Measurements from ENCODE around the gene FZD8.

FZD8 gene

DNA sequence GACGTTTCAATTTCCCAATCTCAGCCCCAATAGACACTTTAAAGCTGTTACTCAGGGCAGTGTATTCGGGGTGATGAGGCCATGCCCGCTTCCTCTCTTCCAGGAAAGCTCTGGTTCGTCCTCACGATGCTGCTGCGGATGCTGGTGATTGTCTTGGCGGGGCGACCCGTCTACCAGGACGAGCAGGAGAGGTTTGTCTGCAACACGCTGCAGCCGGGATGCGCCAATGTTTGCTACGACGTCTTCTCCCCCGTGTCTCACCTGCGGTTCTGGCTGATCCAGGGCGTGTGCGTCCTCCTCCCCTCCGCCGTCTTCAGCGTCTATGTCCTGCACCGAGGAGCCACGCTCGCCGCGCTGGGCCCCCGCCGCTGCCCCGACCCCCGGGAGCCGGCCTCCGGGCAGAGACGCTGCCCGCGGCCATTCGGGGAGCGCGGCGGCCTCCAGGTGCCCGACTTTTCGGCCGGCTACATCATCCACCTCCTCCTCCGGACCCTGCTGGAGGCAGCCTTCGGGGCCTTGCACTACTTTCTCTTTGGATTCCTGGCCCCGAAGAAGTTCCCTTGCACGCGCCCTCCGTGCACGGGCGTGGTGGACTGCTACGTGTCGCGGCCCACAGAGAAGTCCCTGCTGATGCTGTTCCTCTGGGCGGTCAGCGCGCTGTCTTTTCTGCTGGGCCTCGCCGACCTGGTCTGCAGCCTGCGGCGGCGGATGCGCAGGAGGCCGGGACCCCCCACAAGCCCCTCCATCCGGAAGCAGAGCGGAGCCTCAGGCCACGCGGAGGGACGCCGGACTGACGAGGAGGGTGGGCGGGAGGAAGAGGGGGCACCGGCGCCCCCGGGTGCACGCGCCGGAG, 34.4 kb downstream of the FZD8 start:
- Histone ChIP-seq H3K27me3 (ENCODE audit: low read depth) (peaks cover 6% of the 10 kb centered on the region; the same call in 1 of the 2 replicates), H3K4me1 (no peaks in the 10 kb centered on the region), H3K36me3 (replicated peaks) (no peaks in the 10 kb centered on the region), H3K4me3 (peak overlapping the region; percentile 11; the same call in 1 of the 2 replicates), H3K9me3 (no peaks in the 10 kb centered on the region)
- in situ Hi-C loops (cut with MboI; ENCODE audit: low sequenced_read_pairs), result no loop called here
- peak in 1 of 2 experiments; percentile 11 for DNase-seq (ENCODE audit: low spot score in 2 of 2)

DNA sequence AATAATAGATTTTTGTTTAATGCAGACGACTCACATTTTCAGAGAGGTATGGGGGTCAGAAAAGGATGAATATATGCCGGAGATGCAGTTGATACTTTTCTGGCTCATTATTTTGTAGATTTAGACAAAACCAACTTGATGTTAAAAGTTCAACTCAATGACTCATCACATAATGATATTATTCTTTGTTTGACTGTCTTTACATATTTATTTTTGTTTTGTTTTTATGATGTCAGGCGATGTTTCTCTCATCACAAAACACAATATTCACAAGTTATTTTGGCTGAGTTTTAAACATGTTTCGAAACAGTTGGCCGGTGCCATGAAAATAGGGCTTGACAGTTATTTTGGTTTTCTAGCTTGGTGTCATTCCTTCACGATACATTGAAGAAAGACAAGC, 35.7 kb downstream of the FZD8 start:
- Histone ChIP-seq H3K27me3 (ENCODE audit: low read depth) (peaks cover 6% of the 10 kb centered on the region; the same call in 1 of the 2 replicates), H3K4me1 (no peaks in the 10 kb centered on the region), H3K9me3 (no peaks in the 10 kb centered on the region), H3K36me3 (replicated peaks) (no peaks in the 10 kb centered on the region), H3K4me3 (no peak overlapping the region)
- in situ Hi-C loops (cut with MboI; ENCODE audit: low sequenced_read_pairs), result no loop called here
- DNase-seq (ENCODE audit: low spot score in 2 of 2), result no peak

- peaks cover 6% of the 10 kb centered on the region; the same call in 1 of the 2 replicates for H3K27me3 ChIP-seq (ENCODE audit: low read depth)
- H3K4me1 ChIP-seq, result no peaks in the 10 kb centered on the region
- H3K4me3 ChIP-seq, result no peak within 1 kb of the TSS
- no peaks in the 10 kb centered on the region for H3K9me3 ChIP-seq
- in situ Hi-C loops (cut with MboI; ENCODE audit: low sequenced_read_pairs), result no loop called here
- no peak for DNase-seq (ENCODE audit: low spot score in 2 of 2)
- no peaks in the 10 kb centered on the region for H3K36me3 ChIP-seq (replicated peaks)
Measured at GRCh38 chr10:35605191-35605590, 36.9 kb downstream of the FZD8 start, which contains the start of gene GJD4. TSS of gene GJD4 (plus strand) at chr10:35605341. CDS start at chr10:35605568, 227 bp downstream.

GRCh38 chr10:35600193-35600592, 41.9 kb downstream of the FZD8 start:
- no peak for DNase-seq (ENCODE audit: low spot score in 2 of 2)
- H3K9me3 ChIP-seq, result no peaks in the 10 kb centered on the region
- H3K36me3 ChIP-seq (replicated peaks), result no peaks in the 10 kb centered on the region
- no peak overlapping the region for H3K4me3 ChIP-seq
- no peaks in the 10 kb centered on the region for H3K4me1 ChIP-seq
- in situ Hi-C loops (cut with MboI; ENCODE audit: low sequenced_read_pairs), result no loop called here
- no peaks in the 10 kb centered on the region for H3K27me3 ChIP-seq (ENCODE audit: low read depth)

- Histone ChIP-seq H3K9me3 (no peaks in the 10 kb centered on the region), H3K27me3 (ENCODE audit: low read depth) (no peaks in the 10 kb centered on the region), H3K4me3 (no peak overlapping the region), H3K36me3 (replicated peaks) (no peaks in the 10 kb centered on the region), H3K4me1 (no peaks in the 10 kb centered on the region)
- DNase-seq (ENCODE audit: low spot score in 2 of 2), result peak in 1 of 2 experiments; percentile 24
- in situ Hi-C loops (cut with MboI; ENCODE audit: low sequenced_read_pairs), result no loop called here
Measured at GRCh38 chr10:35598379-35598778, 43.7 kb downstream of the FZD8 start.

DNA sequence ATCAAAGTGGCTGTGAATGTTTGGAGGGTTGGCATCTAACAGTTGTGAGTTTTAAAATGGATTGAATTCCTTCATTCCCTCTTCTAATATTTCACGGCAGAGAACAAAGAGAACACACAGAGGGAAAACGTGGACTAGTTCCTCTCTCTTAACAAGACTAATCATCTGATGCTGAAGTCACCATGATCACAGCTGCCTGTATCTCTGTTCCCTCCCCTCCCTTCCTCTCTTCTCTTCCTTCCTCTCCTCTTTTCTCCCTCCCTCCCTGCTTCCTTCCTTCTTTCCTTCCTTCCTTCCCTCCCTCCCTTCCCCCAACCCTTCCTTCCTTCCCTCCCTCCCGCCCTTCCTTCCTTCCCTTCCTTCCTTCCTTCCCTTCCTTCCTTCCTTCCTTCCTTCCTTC, 47.0 kb downstream of the FZD8 start:
- Histone ChIP-seq H3K36me3 (replicated peaks) (no peaks in the 10 kb centered on the region), H3K9me3 (no peaks in the 10 kb centered on the region), H3K27me3 (ENCODE audit: low read depth) (no peaks in the 10 kb centered on the region), H3K4me1 (no peaks in the 10 kb centered on the region), H3K4me3 (no peak overlapping the region)
- DNase-seq (ENCODE audit: low spot score in 2 of 2), result no peak
- in situ Hi-C loops (cut with MboI; ENCODE audit: low sequenced_read_pairs), result no loop called here

GRCh38 chr10:35594115-35595079, 47.7 kb downstream of the FZD8 start:
- in situ Hi-C loops (cut with MboI; ENCODE audit: low sequenced_read_pairs), result no loop called here
- Histone ChIP-seq H3K4me3 (no peak overlapping the region), H3K27me3 (ENCODE audit: low read depth) (no peaks in the 10 kb centered on the region), H3K36me3 (replicated peaks) (no peaks in the 10 kb centered on the region), H3K4me1 (no peaks in the 10 kb centered on the region), H3K9me3 (no peaks in the 10 kb centered on the region)
- DNase-seq (ENCODE audit: low spot score in 2 of 2), result no peak

- DNase-seq (ENCODE audit: low spot score in 2 of 2), result no peak
- Histone ChIP-seq H3K4me1 (no peaks in the 10 kb centered on the region), H3K27me3 (ENCODE audit: low read depth) (no peaks in the 10 kb centered on the region), H3K36me3 (replicated peaks) (no peaks in the 10 kb centered on the region), H3K4me3 (no peak overlapping the region), H3K9me3 (no peaks in the 10 kb centered on the region)
- in situ Hi-C loops (cut with MboI; ENCODE audit: low sequenced_read_pairs), result no loop called here
Measured at GRCh38 chr10:35592441-35592840, 49.7 kb downstream of the FZD8 start.

- no peaks in the 10 kb centered on the region for H3K36me3 ChIP-seq (replicated peaks)
- DNase-seq (ENCODE audit: low spot score in 2 of 2), result no peak
- no peaks in the 10 kb centered on the region for H3K9me3 ChIP-seq
- H3K4me3 ChIP-seq, result no peak overlapping the region
- H3K27me3 ChIP-seq (ENCODE audit: low read depth), result no peaks in the 10 kb centered on the region
- in situ Hi-C loops (cut with MboI; ENCODE audit: low sequenced_read_pairs), result no loop called here
- no peaks in the 10 kb centered on the region for H3K4me1 ChIP-seq
Measured at GRCh38 chr10:35588836-35589235, 53.3 kb downstream of the FZD8 start.
